Activated T-helper 1 cell treated with anti-CD3 and anti-CD28 coated beads, Interleukin-2, amount 50 U/mL, for 16 hours (primary cell): ENCODE measurements around the gene PAM16.
"Not testable (repeated sequence)": the region's sequence is repeated elsewhere in the genome, so short reads cannot be mapped to it uniquely, and the experiment has no call there.

ENCODE experiments used
- DNase-seq, 2 donors: peaks; one replicate each; pipeline ENCODE4 v3.0.0-alpha.2; 2020; ENCODE audit warnings: low read depth in 1 of 2, low spot score in 1 of 2

Gene PAM16

GRCh38 chr16:4353675-4354074, 2.6 kb upstream of the PAM16 start:
- DNase-seq, result no peak

- no peak for DNase-seq
These were observed 1.7 kb upstream of the PAM16 start for GRCh38 chr16:4352843-4353242.

- no peak for DNase-seq
These were observed 759 bp upstream of the PAM16 start for GRCh38 chr16:4351880-4352279.

DNA sequence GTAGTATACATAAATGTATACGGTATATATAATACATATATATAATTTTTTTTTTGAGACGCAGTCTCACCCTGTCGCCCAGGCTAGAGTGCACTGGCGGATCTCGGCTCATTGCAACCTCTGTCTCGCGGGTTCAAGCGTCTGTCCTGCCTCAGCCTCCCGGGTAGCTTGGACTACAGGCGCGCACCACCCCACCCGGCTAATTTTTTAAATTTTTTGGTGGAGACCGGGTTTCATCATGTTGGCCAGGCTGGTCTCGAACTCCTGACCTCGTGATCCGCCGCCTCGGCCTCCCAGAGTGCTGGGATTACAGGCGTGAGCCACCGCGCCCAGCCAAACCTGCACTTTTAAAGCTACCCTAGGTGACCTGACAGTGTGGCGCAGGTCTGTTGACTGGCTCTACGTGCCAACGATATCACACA, 745 bp downstream of the PAM16 start:
- DNase-seq, result no peak

DNA sequence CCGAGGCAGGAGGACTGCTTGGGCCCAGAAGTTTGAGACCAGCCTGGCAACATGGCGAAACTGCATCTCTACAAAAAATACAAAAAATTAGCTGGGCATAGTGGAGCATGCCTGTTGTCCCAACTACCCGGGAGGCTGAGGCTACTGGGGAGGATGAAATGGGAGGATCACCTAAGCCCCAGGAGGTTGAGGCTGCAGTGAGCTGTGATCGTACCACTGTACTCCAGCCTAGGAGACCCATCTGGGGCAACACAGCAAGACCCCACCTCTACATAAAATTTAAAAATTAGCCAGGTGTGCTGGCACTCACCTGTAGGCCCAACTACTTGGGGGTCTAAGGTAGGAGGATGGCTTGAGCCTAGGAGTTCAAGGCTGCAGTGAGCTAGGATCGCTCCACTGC, 1.8 kb downstream of the PAM16 start:
- no peak for DNase-seq

GRCh38 chr16:4347765-4348509, 3.2 kb downstream of the PAM16 start:
- DNase-seq, result no peak

GRCh38 chr16:4347010-4347409, 4.1 kb downstream of the PAM16 start:
- DNase-seq, result no peak

GRCh38 chr16:4345836-4346781, 5.0 kb downstream of the PAM16 start:
- DNase-seq, result no peak

DNA sequence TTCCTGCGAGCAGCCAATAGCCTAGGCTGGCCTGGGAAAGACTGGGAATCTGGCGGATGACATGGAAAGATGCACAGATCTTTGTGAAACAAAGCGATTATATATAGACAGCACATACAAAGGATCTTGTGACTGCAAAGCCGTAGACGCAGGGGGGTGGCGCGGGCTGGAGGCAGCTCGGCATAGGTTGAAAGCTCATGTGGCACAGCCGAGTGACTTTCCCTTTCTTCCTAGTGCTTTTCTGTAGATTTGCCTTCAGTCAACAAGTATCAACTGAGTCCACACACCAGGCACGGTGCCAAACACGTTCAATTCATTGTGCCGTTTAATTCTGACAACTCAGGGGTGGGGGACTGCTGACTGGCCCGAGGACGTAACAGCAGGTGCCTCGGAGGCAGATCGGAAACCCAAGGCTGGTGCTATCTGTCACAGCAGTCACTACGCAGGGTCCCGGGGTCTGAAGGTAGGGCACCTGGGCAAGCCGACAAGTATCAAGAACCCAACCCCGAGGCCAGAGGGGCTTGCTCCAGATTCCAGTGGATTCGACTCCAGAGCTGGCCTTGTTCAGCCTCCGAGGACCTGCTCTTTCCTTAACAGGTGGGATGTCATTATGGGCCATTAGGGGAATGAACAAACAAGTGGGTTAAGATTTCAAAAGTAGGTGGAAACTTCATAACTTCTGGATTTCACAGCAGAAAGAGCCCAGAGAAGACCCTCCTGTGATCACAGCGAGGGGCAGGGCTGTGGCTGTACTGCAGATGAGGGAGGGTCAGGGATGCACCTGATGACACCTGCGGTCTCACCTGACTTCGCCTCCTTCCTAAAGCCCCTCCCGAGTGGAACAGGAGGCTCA, 5.9 kb downstream of the PAM16 start:
- no peak for DNase-seq

DNA sequence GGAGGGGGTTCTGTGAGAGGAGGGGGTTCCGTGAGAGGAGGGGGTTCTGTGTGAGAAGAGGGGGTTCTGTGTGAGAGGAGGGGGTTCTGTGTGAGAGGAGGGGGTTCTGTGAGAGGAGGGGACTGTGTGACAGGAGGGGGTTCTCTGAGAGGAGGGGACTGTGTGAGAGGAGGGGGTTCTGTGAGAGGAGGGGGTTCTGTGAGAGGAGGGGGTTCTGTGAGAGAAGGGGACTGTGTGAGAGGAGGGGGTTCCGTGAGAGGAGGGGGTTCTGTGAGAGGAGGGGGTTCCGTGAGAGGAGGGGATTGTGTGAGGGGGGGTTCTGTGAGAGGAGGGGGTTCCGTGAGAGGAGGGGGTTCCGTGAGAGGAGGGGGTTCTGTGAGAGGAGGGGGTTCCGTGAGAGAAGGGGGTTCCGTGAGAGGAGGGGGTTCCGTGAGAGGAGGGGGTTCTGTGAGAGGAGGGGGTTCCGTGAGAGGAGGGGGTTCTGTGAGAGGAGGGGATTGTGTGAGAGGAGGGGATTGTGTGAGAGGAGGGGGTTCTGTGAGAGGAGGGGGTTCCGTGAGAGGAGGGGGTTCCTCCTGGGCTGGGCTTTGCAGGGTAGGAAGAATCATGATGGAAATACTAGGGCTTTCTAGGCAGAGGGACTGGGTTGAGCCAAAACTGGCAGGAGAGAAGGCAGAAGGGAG, 6.7 kb downstream of the PAM16 start:
- DNase-seq, result not testable (repeated sequence)

DNA sequence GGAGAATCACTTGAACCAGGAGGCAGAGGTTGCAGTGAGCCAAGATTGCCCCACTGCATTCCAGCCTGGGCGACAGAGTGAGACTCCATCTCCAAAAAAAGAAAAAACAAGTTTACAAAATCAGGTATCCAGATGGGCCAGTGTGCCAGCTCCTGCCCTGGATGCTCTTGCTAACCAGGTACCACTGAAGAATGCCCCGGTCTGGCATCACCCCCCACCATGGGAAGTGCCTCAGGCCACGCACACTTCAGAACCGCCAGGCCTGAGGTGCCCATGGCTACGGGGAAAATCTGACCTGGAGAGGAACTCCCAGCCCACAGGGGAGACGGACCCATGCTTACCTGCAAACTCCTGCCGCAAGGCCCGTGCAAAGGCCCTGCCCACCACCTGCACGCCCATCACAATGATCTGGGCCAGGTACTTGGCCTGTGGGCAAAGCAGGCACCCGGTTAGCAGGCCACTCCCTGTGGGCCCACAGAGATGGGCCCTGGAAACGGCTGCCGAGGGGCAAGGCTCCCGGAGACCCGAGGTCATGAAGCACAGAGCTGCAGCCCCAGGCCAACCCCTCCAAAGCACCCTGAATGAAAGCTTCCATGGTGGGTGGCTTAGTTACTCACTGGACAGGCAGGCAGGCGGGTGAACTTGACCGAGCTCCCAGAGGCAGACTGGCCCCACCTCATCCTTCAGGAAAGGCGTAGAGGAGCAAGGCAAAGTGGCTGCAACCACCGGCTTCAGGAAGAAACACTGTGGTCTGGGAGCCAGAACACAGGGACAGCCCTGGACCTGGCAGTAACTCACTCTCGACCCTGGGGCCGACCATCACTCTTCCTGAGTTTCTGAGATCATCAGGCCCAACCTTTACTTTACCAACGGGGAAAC, 8.0 kb downstream of the PAM16 start:
- no peak for DNase-seq

DNA sequence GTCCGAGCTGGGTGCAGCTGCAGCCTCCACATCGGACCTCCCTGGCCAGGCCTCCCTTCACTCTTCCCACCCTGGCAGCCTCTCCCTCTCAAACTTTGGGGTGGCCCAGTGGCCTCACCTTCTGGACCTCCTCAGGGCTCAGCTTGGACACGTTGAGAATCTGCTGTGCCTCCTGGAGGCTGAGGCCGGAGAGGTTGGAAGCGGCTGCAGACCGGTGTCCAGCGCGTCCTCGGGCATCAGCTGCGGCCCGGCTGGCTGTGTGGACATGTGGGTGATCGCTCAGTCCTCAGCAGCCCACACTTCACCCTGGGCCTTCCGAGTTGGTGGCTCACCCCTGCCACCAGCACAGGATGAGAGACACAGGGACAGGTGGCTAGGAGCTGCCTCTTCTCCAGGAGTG, 9.9 kb downstream of the PAM16 start:
- DNase-seq, result no peak

DNA sequence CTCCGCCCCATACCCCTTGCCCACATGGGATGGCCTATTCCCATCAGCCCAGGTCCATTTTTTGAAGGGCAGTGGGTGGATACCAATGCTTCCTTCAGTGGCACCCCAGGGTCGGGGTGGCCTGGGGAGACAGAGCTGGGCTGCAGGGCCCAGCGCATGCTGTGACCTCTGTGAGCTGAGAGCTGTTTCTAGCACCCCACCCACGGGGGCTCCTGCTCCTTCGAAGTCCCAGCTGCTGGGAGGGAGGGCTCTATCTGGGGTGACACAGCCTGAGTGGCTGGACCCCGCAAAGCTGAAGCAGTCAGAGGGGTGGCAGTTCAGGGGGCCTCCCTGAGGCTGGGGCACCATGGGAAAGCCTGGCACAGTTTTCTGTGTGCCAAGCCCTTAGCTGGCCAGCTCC, 10.7 kb downstream of the PAM16 start:
- no peak for DNase-seq

DNA sequence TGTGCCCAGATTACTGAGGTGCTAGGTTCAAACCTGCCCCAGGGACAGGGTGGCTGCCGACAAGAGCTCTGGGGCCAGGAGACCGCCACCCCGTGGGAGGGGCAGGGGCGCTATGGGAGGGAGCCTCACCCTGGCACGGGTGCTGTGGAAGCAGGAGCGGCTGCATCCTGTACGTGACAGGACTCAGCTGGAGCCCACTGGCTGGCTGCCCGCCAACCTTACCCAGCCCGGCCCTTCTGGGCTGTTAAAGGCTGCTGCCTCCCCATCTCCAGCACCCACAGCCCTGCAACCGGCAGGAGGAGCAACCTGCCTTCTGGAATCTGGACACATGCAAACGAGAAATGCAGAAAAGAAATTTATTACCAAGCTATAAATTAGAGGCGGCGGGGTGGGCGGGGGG, 11.2 kb downstream of the PAM16 start:
- DNase-seq, result no peak

DNA sequence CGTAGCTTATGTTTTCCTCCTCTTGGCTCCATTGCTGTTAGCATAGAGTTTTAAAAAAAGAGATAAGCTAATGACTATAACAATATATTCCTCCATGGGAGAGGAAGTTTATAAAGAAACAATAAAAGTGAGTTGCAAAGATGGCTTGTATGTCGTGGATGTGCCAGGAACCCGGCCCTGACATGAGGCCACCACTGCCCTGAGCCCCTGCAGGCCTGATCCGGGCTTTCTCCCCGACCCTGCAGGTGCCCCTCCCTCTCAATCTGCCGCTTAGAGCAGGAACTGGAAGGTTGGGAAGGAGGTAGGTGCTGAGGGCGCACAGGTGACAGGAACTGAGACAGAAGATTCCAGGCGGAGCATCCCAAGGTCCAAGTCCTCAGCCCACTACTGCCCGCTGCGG, 11.7 kb downstream of the PAM16 start:
- DNase-seq, result no peak

- DNase-seq, result no peak
These were observed 12.3 kb downstream of the PAM16 start for GRCh38 chr16:4338712-4339299.

GRCh38 chr16:4338125-4338582, 13.0 kb downstream of the PAM16 start:
- no peak for DNase-seq

GRCh38 chr16:4337540-4338088, 13.5 kb downstream of the PAM16 start:
- no peak for DNase-seq
